SH-SY5Y (cell line): ENCODE measurements around the gene FBXW5.

Experiments
- GATA2 ChIP-seq: IDR thresholded peaks from 2 replicates; pipeline ENCODE4 v1.6.1; 2011; ENCODE audit warnings: mild to moderate bottlenecking, low read depth, low read length
- GATA3 ChIP-seq: IDR thresholded peaks from 2 replicates; pipeline ENCODE4 v1.6.1; 2011; ENCODE audit warnings: low read depth, mild to moderate bottlenecking, low read length, moderate library complexity

The FBXW5 gene

DNA sequence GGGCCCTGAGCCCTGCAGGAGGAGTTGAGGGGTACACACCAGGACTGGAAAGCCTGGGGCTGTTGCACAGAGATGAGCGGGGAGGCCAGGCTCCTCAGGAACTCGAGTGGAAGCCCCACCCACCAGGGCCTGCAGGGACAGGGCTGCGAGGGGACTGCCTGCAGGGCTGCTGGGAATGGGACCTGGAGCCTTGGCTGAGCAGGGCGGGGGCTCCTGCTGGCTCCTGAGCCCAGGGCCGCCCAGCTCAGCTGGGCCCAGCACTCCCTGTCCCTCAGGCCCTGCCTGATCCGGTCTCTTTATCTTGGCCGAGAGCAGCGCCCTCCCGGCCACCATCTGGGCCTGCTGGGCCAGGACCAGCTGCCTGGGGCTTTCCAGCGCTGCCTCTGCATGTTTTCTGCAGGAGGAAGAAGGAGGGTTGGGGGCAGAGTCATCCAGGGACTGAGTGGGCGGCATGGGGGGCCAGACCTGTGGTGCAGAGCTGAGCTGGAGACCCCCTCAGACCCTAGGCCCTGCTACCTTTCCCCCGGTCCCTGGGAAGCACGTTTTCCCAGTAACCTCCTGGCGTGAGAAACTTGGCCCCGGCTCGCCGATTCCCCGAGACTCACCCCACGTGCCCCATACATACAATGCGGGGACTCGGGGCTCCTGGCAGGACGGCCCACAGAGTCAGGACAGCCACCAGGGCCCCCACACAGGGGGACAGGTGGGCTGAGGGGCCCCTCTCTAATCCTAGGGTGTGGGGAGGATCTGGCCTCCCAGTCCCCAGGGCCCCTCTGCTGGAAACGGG lies 16.9 kb upstream of the FBXW5 start:
- TF ChIP-seq GATA2 (no peak), GATA3 (no peak)

DNA sequence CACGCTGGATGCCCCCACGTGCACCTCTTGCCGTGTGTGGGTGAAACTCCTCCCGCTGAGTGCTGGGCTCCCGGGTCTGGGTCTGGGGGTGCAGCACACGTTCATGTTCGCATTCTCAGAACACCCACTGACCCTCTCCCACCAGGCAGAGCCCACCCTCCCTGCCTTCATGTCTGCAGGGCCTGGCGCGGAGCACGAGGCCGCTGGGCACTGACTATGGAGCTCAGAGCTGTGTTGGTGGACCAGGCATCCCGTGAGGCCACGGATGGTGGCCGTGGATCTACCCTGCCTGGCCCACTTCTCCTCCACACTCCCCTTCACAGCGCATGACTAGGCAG lies 16.4 kb upstream of the FBXW5 start:
- TF ChIP-seq GATA3 (no peak), GATA2 (no peak)

DNA sequence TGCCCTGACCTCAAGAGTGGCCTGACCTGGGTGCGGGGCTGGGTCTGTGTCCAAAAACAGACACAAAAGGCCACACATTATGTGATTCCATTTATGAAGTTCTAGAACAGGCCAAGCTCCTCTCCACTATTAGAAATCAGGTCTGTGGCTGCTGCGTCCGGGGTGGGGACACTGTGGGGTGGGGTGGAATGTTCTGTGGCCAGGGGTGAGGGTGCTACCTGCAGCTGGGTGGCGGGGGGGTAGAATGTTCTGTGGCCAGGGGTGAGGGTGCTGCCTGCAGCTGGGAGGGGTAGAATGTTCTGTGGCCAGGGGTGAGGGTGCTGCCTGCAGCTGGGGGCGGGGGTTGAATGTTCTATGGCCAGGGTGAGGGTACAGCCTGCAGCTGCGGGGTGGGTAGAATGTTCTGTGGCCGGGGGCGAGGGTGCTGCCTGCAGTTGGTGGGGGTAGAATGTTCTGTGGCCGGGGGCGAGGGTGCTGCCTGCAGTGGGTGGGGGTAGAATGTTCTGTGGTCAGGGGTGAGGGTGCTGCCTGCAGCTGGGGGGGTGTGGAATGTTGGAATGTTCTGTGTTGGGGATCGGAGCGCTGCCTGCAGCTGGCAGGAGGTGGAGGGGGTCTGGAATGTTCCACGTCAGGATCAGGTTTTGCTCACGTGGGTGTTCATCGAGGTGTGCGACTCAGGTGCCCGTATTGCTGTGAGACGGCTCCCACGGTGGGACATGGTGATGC lies 15.8 kb upstream of the FBXW5 start:
- TF ChIP-seq GATA2 (no peak), GATA3 (no peak)

DNA sequence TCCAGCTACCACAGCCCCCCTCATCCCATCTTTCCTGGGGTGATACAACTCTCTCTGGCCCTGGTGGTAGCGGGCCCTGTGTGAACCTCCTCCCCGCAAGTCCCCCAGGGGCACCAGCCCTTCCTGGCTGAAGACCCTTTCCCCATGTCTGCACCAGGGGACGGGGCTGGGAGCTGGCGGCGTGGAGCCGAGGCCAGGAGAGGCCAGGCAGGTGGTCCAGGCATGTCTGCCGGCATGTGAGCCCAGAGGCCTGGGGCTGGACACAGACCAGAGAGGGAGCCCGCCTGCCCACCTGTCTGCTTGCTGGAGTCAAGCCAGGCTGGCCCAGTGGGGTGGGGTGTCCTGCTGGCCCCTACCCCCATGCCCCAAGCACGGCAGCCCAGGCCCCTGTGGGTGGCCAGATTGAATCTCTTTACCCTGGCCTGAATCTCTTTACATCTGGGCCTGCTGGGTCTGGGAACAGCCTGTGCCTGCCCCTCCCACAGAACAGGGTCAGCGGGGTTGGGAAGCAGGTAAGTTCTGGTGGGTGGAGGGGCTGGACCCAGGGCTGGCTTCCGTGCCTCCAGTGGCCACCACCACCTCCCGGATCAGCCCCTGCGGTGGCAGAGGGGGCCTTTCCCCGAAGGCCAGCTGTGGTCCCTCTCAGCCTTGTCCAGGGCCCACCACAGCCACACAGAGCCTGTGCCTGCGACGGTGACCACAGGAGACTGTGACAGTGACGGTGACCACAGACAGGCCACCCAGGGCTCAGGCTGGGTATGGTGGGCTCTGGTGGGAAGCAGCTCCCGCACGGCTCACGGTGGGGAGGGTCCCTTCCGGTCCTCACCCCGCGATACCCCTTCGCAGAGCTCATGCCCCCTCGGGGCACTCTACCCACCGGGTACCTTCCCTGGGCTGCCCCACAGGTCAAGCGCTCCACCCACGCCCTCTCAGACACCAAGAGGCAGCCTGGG lies 14.6 kb upstream of the FBXW5 start:
- TF ChIP-seq GATA2 (no peak), GATA3 (no peak)

DNA sequence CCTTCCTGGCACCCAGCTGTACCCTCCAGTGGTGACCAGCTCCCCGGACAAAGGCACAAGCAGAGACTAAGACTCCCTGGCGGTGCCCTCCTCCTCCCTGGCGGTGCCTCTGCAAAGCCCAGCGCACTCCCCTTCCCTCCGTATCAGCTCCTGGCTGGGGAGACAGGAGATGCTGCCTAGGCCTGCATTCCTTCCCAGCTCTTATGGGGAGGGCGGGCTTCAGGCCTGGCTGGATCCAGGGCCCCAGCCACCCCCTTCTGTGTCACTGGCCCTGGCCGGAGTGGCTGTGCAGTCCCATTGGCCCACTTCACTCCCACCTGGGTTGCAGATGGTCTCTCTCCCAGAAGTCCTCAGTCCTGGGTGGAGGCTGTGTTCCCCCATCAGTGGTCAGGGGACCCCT lies 13.9 kb upstream of the FBXW5 start:
- TF ChIP-seq GATA2 (no peak), GATA3 (no peak)

DNA sequence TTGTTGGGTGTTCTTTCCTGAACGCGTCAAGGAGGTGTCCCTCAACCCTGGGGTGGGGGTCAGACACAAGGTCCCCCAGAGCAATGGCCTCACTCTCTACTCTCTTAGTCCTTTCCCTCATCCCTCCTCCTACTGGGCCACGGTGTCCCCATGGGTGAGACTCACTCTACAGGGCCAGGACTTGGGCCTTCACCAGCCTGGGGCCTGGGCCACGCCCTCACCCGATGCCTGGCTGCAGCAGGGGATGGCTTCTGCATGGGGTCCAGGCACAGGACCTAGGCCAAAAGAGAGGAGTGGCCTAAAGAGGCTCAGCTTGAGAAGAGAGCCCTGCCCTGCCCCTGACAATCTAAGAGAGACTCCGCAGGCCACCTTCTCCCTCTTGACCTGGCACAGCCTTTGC lies 13.4 kb upstream of the FBXW5 start:
- TF ChIP-seq GATA2: no peak
- no peak for TF ChIP-seq GATA3

DNA sequence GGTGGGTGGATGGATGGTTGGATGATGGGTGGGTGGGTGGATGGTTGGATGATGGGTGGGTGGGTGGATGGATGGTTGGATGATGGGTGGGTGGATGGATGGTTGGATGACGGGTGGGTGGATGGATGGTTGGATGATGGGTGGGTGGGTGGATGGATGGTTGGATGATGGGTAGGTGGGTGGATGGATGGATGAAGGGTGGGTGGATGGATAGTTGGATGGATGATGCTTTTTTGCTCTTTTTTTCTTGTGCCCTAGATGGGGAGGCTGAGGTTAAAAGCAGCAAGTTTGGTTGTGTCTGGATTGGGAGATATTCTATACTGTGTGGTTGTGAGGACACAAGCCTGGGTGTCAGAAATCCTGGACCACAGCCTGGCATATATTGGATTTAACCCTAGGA lies 12.9 kb upstream of the FBXW5 start:
- TF ChIP-seq GATA2: no peak
- no peak for TF ChIP-seq GATA3

DNA sequence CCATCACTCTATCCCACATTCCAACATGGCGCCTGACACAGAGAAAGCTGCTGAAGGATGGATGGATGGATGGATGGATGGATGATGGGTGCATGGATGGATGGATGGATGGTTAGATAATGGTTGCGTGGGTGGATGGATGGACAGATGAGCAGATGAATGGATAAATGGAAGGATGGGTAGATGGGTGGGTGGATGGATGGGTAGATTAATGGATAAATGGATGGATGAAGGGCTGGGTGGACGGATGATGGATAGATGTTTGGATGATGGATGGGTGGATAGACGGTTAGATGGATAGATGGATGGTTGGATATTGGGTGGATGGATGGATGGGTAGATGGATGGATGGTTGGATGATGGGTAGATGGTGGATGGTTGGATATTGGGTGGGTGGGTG lies 12.1 kb upstream of the FBXW5 start:
- no peak for TF ChIP-seq GATA2
- TF ChIP-seq GATA3: no peak

DNA sequence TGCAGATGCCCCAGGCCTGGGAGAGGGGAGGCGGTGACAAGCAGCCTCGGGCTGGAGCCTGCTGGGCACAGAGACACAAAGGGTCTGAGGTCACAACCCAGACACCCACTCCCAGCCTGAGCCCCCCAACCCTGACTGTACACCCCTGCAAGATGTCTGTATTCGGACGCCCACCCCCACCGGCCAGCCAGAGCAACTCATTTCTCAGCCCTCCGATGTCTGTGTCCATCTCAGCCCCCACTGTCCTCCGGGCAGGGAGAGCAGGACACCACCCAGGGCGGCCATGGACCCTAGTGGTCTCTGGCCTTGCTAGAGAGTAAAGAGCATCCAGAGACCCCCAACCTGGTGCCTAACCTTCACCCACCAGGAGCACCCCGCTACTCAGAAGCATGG lies 11.4 kb upstream of the FBXW5 start:
- TF ChIP-seq GATA3 (no peak), GATA2 (no peak)

DNA sequence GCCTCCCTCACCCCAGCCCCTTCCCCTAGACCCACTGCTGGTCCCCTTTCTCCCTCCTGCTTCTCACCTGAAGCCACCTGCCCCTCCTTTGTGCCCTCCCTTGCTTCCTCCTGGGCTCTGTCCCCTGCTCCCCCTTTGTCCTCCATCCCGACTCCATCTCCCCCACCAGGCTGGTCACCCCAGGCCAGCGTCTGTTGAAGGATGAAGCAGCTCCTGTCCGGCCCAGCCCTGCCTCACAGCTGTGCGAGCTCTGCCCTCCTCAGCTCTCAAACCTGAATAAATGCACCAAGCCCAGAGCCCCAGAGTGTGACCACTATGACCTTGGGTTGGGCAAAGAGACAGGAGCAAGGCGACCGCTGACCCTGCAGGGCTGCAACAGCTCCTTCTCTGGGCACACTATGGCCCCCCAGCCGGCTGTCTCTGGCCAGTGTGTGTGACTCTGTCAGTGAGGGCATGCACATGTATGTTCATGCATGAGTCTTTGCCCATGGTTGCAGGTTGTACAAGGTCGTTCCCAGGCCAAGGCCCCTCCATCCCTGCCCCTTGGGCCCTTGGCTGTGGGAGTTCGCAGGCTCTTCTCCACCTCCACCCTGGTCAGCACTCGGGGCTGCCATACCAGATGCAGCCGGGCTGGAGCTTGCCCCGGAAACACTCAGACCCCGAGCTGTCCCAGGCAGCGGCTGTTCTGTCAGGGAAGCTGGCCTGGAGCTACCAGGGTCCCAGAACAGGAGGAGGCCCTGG lies 10.8 kb upstream of the FBXW5 start:
- no peak for TF ChIP-seq GATA3

DNA sequence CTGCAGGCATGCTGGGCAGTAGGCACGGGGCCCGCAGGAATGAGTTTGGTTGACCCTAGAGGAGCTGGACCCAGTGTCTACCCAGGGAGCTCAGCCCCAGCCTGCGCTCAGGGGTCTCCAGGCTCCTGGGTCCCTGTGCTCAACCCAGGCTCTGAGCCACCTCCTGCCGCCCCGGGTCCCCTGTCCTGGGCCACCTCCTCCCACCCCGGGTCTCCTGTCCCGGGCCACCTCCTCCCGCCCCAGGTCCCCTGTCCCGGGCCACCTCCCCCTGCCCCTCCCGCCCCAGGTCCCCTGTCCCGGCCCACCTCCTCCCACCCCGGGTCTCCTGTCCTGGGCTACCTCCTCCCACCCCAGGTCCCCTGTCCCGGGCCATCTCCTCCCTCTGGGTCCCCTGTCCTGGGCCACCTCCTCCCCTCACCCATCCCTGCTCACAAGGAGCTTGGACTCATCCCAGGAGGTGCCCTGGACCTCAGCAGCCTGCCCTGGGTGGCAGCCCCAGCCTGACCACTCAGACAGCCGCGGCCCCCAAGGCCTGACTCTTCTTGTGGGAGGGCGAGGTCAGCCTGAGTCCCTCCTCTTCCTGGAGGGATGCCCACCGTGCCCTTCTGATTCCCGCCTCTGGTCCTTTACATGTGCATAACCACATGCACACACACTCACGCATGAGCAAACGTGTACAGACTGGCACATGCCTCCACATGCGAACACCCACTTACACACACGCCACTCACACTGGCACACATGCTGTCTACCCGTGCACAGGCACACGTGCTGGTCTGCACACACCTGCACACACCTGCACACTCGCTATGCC lies 9.9 kb upstream of the FBXW5 start:
- TF ChIP-seq GATA3 (no peak), GATA2 (no peak)

DNA sequence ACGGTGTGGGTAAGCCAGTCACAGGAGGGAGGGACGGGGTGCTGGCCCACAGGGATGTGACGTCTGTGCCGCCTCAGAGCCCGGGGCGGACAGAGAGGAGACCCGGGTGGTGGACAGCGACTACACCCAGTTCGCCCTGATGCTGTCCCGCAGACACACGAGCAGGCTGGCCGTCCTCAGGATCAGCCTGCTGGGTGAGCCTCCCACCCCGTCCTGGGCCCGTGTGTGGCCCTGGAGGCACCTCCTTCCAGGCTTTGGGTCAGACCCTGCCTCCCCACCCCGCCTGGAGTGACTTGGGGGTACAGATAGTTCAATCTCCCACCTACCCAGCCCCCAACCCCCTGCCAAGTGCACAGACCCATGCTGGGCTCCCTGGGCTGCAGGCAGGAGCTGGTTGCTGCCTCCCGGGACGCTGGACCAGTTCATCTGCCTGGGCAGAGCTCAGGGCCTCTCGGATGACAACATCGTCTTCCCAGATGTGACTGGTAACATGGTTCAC lies 9.3 kb upstream of the FBXW5 start:
- TF ChIP-seq GATA3: no peak
- TF ChIP-seq GATA2: no peak
